WTC11 (cell line): ENCODE results near the gene ITGAL. TPM values are rescaled to one million over a fixed set of nuclear protein-coding genes. Genes with fewer than 3 reads are reported as not detected.

Source experiments
- ATAC-seq: fragments of 200-7000 bp; cut with Tn5 transposase; 2 replicates; pipeline ENCODE4 v1.10.0; 2021; ENCODE audit warnings: mild to moderate bottlenecking, moderate library complexity
- CTCF ChIA-PET: fragments of 300-600 bp; sonication (Branson Sonifier 250); formaldehyde crosslinking; loops from one replicate; lab custom pipeline; 2021; ENCODE audit warnings: antibody characterized with exemption; lab: Charles Lee
- POLR2A ChIA-PET: fragments of 350-600 bp; sonication (Branson Sonifier 250); formaldehyde crosslinking; loops from one replicate; lab custom pipeline; 2021; ENCODE audit warnings: antibody characterized with exemption; lab: Charles Lee
- DNase-seq: peaks from one replicate; pipeline ENCODE4 v3.0.0; 2021; ENCODE audit warnings: low spot score
- H3K27ac Mint-ChIP-seq: 2 replicates; pipeline ENCODE4 v1.8.0; 2021; ENCODE audit warnings: mixed read lengths
- H3K27me3 Mint-ChIP-seq: 2 replicates; pipeline ENCODE4 v1.8.0; 2021; ENCODE audit warnings: low read depth, mild to moderate bottlenecking, moderate library complexity, mixed read lengths
- H3K36me3 Mint-ChIP-seq: 2 replicates; pipeline ENCODE4 v1.8.0; 2021; ENCODE audit warnings: mixed read lengths
- H3K4me1 Mint-ChIP-seq: 2 replicates; pipeline ENCODE4 v1.8.0; 2022; ENCODE audit warnings: mixed read lengths
- H3K4me3 Mint-ChIP-seq: 2 replicates; pipeline ENCODE4 v1.8.0; 2021; ENCODE audit warnings: mild to moderate bottlenecking, moderate library complexity, mixed read lengths
- H3K9me3 Mint-ChIP-seq: 2 replicates; pipeline ENCODE4 v1.8.0; 2021; ENCODE audit warnings: mixed read lengths
- ATF1 ChIP-seq: sonication (generic); formaldehyde crosslinking; IDR thresholded peaks from 2 replicates; pipeline ENCODE4 v1.8.1; 2023; ENCODE audit warnings: mild to moderate bottlenecking, moderate library complexity, missing genetic modification reagents
- ETV6 ChIP-seq: sonication (generic); formaldehyde crosslinking; IDR thresholded peaks from 2 replicates; pipeline ENCODE4 v1.8.1; 2022; ENCODE audit warnings: mild to moderate bottlenecking, missing genetic modification reagents
- FOXJ3 ChIP-seq: sonication (generic); formaldehyde crosslinking; IDR thresholded peaks from 2 replicates; pipeline ENCODE4 v1.9.0; 2021; ENCODE audit warnings: missing genetic modification reagents, mild to moderate bottlenecking, borderline replicate concordance
- FOXK1 ChIP-seq: sonication (generic); formaldehyde crosslinking; IDR thresholded peaks from 2 replicates; pipeline ENCODE4 v1.8.0; 2022; ENCODE audit warnings: mild to moderate bottlenecking, moderate library complexity, missing genetic modification reagents
- GABPB1 ChIP-seq: sonication (generic); formaldehyde crosslinking; IDR thresholded peaks from 2 replicates; pipeline ENCODE4 v1.8.1; 2023; ENCODE audit warnings: mild to moderate bottlenecking, missing genetic modification reagents
- MXD4 ChIP-seq: fragments of 250-450 bp; sonication (Bioruptor Pico); IDR thresholded peaks from 2 replicates; pipeline ENCODE4 v1.8.0; 2021; ENCODE audit warnings: mild to moderate bottlenecking, moderate library complexity, borderline replicate concordance
- NFYB ChIP-seq: sonication (generic); formaldehyde crosslinking; conservative IDR thresholded peaks from 2 replicates; pipeline ENCODE4 v1.8.0; 2022; ENCODE audit warnings: low read depth, missing genetic modification reagents
- NR1H2 ChIP-seq: sonication (generic); formaldehyde crosslinking; IDR thresholded peaks from 2 replicates; pipeline ENCODE4 v1.9.0; 2021; ENCODE audit warnings: mild to moderate bottlenecking, moderate library complexity, missing genetic modification reagents
- OVOL2 ChIP-seq: fragments of 250-450 bp; sonication (Bioruptor Pico); IDR thresholded peaks from 2 replicates; pipeline ENCODE4 v1.9.0; 2021; ENCODE audit warnings: mild to moderate bottlenecking, borderline replicate concordance
- PRRX2 ChIP-seq: fragments of 250-450 bp; sonication (Bioruptor Pico); IDR thresholded peaks from 2 replicates; pipeline ENCODE4 v1.8.0; 2021; ENCODE audit warnings: mild to moderate bottlenecking
- RELA ChIP-seq: sonication (generic); formaldehyde crosslinking; IDR thresholded peaks from 2 replicates; pipeline ENCODE4 v1.8.1; 2022; ENCODE audit warnings: missing genetic modification reagents, mild to moderate bottlenecking, borderline replicate concordance
- SMAD4 ChIP-seq: sonication (generic); formaldehyde crosslinking; IDR thresholded peaks from 2 replicates; pipeline ENCODE4 v1.8.0; 2022; ENCODE audit warnings: mild to moderate bottlenecking, missing genetic modification reagents
- TCF7 ChIP-seq: sonication (generic); formaldehyde crosslinking; IDR thresholded peaks from 2 replicates; pipeline ENCODE4 v1.8.0; 2022; ENCODE audit warnings: mild to moderate bottlenecking, low read depth, missing genetic modification reagents, moderate library complexity
- ZNF121 ChIP-seq: sonication (generic); formaldehyde crosslinking; IDR thresholded peaks from 2 replicates; pipeline ENCODE4 v1.8.0; 2023; ENCODE audit warnings: missing genetic modification reagents
- ZNF232 ChIP-seq: sonication (generic); formaldehyde crosslinking; IDR thresholded peaks from 2 replicates; pipeline ENCODE4 v1.8.0; 2022; ENCODE audit warnings: mild to moderate bottlenecking, missing genetic modification reagents
- ZNF423 ChIP-seq: fragments of 250-450 bp; sonication (Bioruptor Pico); IDR thresholded peaks from 2 replicates; pipeline ENCODE4 v2.1.2; 2022; ENCODE audit warnings: mild to moderate bottlenecking, moderate library complexity
- total RNA-seq: library from RNA; stranded (reverse); gene quantifications from 3 replicates; pipeline ENCODE4 v1.2.3, GENCODE V29; 2021
- TF ChIP-seq, protein P1 (sequence below): sonication (generic); formaldehyde crosslinking; conservative IDR thresholded peaks from 2 replicates; pipeline ENCODE4 v1.8.1; 2022; ENCODE audit warnings: mild to moderate bottlenecking, missing genetic modification reagents
- TF ChIP-seq, protein P2 (sequence below): sonication (generic); formaldehyde crosslinking; IDR thresholded peaks from 2 replicates; pipeline ENCODE4 v1.8.0; 2022; ENCODE audit warnings: mild to moderate bottlenecking, missing genetic modification reagents
- TF ChIP-seq, protein P3 (sequence below): fragments of 250-450 bp; sonication (Bioruptor Pico); IDR thresholded peaks from 2 replicates; pipeline ENCODE4 v1.9.0; 2021; ENCODE audit warnings: mild to moderate bottlenecking
- TF ChIP-seq, protein P4 (sequence below): sonication (generic); formaldehyde crosslinking; IDR thresholded peaks from 2 replicates; pipeline ENCODE4 v1.8.0; 2023; ENCODE audit warnings: missing genetic modification reagents, mild to moderate bottlenecking, borderline replicate concordance
- TF ChIP-seq, protein P5 (sequence below): sonication (generic); formaldehyde crosslinking; IDR thresholded peaks from 2 replicates; pipeline ENCODE4 v1.8.1; 2023; ENCODE audit warnings: mild to moderate bottlenecking, missing genetic modification reagents
- TF ChIP-seq, protein P6 (sequence below): sonication (generic); formaldehyde crosslinking; IDR thresholded peaks from 2 replicates; pipeline ENCODE4 v1.8.0; 2022; ENCODE audit warnings: missing genetic modification reagents
- TF ChIP-seq, protein P7 (sequence below): sonication (generic); formaldehyde crosslinking; IDR thresholded peaks from 2 replicates; pipeline ENCODE4 v1.8.0; 2022; ENCODE audit warnings: mild to moderate bottlenecking, missing genetic modification reagents

The ITGAL gene
- total RNA-seq, 1 experiment from 2014 or later: 1.0 TPM

DNA sequence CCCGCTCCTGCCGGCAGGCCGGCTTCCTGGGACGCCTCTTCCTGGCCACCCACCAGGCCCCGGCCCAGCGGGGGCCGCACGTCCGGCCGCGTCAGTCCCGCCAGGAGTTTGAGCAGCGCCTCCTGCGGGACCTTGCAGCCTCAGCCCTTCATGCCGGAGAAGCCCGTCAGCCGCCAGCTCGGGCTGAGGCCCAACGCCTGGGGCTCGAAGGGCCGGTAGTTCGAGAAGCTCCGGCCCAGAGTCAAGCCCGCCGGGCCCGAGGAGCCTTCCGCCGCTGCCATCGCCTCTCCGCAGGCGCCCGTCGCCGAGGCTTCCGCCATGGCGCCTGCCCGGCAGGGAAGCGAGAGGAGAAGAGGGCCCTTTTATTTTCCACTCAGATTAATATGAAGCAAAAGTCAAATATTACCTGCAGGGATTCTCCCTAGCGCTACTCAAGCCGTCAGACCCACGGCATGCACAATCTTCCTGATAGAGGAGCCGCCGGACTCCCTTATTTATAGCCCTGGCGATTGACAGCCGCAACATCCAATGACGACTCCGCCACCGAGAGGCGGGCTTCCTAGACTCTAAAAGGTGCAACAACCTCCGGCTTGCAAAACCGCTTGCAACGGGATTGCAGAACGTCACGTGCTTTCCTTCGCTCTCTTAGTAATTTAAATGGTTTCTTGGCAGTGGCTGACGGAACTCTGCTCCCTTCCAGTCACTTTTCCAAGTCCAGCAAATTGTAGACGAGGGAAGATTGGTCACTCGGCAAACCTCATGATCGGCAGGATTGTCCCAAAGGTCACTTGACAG is 26.9 kb upstream of the ITGAL start, which contains the start of gene SEPHS2:
Gene SEPHS2, minus strand, starts transcription at position 467 of the 795 bp plus-strand sequence. Its CDS starts 147 bp downstream, at position 320.
- Mint-ChIP-seq H3K4me1 (peaks cover 22% of the 10 kb centered on the region), H3K9me3 (peaks cover 16% of the 10 kb centered on the region), H3K36me3 (peaks cover 19% of the 10 kb centered on the region), H3K27ac (peak within 1 kb of the TSS; percentile 98), H3K27me3 (peaks cover 28% of the 10 kb centered on the region), H3K4me3 (peak within 1 kb of the TSS; percentile 77)
- ChIA-PET CTCF (interaction anchor here (1.1 to 4.5 kb wide), 3 partner anchors 13 to 170 kb away, joined by 3 to 25 read pairs (median 9); partner anchors contain the start of gene DCTPP1), POLR2A (interaction anchor here (1.0 kb wide), 1 partner anchor 141 kb away, joined by 4 read pairs; no protein-coding TSS in a partner anchor)
- DNase-seq: peak; percentile 96
- peak; percentile 91 for ATAC-seq
- TF ChIP-seq, protein P1, sequence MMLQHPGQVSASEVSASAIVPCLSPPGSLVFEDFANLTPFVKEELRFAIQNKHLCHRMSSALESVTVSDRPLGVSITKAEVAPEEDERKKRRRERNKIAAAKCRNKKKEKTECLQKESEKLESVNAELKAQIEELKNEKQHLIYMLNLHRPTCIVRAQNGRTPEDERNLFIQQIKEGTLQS (CRISPR knock-in tag): no peak
- TF ChIP-seq, protein P2, sequence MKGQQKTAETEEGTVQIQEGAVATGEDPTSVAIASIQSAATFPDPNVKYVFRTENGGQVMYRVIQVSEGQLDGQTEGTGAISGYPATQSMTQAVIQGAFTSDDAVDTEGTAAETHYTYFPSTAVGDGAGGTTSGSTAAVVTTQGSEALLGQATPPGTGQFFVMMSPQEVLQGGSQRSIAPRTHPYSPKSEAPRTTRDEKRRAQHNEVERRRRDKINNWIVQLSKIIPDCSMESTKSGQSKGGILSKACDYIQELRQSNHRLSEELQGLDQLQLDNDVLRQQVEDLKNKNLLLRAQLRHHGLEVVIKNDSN (CRISPR knock-in tag): peak; percentile 87
- no peak for TF ChIP-seq ATF1
- no peak for TF ChIP-seq TCF7 (CRISPR knock-in tag)
- TF ChIP-seq RELA: no peak
- TF ChIP-seq, protein P3, sequence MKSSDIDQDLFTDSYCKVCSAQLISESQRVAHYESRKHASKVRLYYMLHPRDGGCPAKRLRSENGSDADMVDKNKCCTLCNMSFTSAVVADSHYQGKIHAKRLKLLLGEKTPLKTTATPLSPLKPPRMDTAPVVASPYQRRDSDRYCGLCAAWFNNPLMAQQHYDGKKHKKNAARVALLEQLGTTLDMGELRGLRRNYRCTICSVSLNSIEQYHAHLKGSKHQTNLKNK: no peak
- TF ChIP-seq NFYB (CRISPR knock-in tag): peak; percentile 85
- TF ChIP-seq MXD4 (CRISPR knock-in tag): no peak
- no peak for TF ChIP-seq PRRX2
- TF ChIP-seq NR1H2 (CRISPR knock-in tag): no peak
- TF ChIP-seq GABPB1: peak; percentile 90
- TF ChIP-seq, protein P4, sequence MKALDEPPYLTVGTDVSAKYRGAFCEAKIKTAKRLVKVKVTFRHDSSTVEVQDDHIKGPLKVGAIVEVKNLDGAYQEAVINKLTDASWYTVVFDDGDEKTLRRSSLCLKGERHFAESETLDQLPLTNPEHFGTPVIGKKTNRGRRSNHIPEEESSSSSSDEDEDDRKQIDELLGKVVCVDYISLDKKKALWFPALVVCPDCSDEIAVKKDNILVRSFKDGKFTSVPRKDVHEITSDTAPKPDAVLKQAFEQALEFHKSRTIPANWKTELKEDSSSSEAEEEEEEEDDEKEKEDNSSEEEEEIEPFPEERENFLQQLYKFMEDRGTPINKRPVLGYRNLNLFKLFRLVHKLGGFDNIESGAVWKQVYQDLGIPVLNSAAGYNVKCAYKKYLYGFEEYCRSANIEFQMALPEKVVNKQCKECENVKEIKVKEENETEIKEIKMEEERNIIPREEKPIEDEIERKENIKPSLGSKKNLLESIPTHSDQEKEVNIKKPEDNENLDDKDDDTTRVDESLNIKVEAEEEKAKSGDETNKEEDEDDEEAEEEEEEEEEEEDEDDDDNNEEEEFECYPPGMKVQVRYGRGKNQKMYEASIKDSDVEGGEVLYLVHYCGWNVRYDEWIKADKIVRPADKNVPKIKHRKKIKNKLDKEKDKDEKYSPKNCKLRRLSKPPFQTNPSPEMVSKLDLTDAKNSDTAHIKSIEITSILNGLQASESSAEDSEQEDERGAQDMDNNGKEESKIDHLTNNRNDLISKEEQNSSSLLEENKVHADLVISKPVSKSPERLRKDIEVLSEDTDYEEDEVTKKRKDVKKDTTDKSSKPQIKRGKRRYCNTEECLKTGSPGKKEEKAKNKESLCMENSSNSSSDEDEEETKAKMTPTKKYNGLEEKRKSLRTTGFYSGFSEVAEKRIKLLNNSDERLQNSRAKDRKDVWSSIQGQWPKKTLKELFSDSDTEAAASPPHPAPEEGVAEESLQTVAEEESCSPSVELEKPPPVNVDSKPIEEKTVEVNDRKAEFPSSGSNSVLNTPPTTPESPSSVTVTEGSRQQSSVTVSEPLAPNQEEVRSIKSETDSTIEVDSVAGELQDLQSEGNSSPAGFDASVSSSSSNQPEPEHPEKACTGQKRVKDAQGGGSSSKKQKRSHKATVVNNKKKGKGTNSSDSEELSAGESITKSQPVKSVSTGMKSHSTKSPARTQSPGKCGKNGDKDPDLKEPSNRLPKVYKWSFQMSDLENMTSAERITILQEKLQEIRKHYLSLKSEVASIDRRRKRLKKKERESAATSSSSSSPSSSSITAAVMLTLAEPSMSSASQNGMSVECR (CRISPR knock-in tag): peak; percentile 42; the same call in 1 of the 2 replicates
- peak; percentile 77 for TF ChIP-seq ZNF423
- TF ChIP-seq FOXK1 (CRISPR knock-in tag): peak; percentile 70; the same call in 1 of the 2 replicates
- TF ChIP-seq, protein P5, sequence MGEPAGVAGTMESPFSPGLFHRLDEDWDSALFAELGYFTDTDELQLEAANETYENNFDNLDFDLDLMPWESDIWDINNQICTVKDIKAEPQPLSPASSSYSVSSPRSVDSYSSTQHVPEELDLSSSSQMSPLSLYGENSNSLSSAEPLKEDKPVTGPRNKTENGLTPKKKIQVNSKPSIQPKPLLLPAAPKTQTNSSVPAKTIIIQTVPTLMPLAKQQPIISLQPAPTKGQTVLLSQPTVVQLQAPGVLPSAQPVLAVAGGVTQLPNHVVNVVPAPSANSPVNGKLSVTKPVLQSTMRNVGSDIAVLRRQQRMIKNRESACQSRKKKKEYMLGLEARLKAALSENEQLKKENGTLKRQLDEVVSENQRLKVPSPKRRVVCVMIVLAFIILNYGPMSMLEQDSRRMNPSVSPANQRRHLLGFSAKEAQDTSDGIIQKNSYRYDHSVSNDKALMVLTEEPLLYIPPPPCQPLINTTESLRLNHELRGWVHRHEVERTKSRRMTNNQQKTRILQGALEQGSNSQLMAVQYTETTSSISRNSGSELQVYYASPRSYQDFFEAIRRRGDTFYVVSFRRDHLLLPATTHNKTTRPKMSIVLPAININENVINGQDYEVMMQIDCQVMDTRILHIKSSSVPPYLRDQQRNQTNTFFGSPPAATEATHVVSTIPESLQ: no peak
- TF ChIP-seq ZNF232 (CRISPR knock-in tag): peak; percentile 62; the same call in 1 of the 2 replicates
- no peak; the same call in none of the 2 replicates for TF ChIP-seq ETV6 (CRISPR knock-in tag)
- no peak for TF ChIP-seq OVOL2 (CRISPR knock-in tag)
- TF ChIP-seq SMAD4: 0 out of 2 replicates have a peak, but pooled peaks have one; percentile 66
- no peak for TF ChIP-seq ZNF121 (CRISPR knock-in tag)
- TF ChIP-seq, protein P6, sequence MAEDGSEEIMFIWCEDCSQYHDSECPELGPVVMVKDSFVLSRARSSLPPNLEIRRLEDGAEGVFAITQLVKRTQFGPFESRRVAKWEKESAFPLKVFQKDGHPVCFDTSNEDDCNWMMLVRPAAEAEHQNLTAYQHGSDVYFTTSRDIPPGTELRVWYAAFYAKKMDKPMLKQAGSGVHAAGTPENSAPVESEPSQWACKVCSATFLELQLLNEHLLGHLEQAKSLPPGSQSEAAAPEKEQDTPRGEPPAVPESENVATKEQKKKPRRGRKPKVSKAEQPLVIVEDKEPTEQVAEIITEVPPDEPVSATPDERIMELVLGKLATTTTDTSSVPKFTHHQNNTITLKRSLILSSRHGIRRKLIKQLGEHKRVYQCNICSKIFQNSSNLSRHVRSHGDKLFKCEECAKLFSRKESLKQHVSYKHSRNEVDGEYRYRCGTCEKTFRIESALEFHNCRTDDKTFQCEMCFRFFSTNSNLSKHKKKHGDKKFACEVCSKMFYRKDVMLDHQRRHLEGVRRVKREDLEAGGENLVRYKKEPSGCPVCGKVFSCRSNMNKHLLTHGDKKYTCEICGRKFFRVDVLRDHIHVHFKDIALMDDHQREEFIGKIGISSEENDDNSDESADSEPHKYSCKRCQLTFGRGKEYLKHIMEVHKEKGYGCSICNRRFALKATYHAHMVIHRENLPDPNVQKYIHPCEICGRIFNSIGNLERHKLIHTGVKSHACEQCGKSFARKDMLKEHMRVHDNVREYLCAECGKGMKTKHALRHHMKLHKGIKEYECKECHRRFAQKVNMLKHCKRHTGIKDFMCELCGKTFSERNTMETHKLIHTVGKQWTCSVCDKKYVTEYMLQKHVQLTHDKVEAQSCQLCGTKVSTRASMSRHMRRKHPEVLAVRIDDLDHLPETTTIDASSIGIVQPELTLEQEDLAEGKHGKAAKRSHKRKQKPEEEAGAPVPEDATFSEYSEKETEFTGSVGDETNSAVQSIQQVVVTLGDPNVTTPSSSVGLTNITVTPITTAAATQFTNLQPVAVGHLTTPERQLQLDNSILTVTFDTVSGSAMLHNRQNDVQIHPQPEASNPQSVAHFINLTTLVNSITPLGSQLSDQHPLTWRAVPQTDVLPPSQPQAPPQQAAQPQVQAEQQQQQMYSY (CRISPR knock-in tag): no peak
- TF ChIP-seq FOXJ3 (CRISPR knock-in tag): no peak
- TF ChIP-seq, protein P7, sequence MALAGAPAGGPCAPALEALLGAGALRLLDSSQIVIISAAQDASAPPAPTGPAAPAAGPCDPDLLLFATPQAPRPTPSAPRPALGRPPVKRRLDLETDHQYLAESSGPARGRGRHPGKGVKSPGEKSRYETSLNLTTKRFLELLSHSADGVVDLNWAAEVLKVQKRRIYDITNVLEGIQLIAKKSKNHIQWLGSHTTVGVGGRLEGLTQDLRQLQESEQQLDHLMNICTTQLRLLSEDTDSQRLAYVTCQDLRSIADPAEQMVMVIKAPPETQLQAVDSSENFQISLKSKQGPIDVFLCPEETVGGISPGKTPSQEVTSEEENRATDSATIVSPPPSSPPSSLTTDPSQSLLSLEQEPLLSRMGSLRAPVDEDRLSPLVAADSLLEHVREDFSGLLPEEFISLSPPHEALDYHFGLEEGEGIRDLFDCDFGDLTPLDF (CRISPR knock-in tag): no peak; the same call in 1 of the 2 replicates
